ENCODE measurements around the gene HOXA2. TPM values are rescaled to one million over a fixed set of nuclear protein-coding genes. Genes with fewer than 3 reads are reported as not detected.

Gene HOXA2
- total RNA-seq, 4 donors from 2014 or later: 3.1 to 7.0 (median 5.0) TPM

GRCh38 chr7:27079234-27079975, 23.1 kb downstream of the HOXA2 start:
- Histone ChIP-seq H3K36me3 (no peaks in the 10 kb centered on the region), H3K4me1 (no peaks in the 10 kb centered on the region), H3K27ac (no peak overlapping the region), H3K27me3 (no peaks in the 10 kb centered on the region), H3K4me3 (no peak overlapping the region), H3K9me3 (no peaks in the 10 kb centered on the region)
- no peak for TF ChIP-seq POLR2AphosphoS5 (IDR thresholded peaks at IDR 0.05)
- TF ChIP-seq POLR2A (IDR thresholded peaks at IDR 0.05): no peak
- TF ChIP-seq EP300 (IDR thresholded peaks at IDR 0.05): no peak
- no peak for TF ChIP-seq CTCF (IDR thresholded peaks at IDR 0.05)
- ATAC-seq: no peak
- WGBS, 2 donors (ENCODE audit: low coverage in 1 of 2): 83 to 100% methylated on average over 1 of the region's 1 CpG

- Histone ChIP-seq H3K4me1 (no peaks in the 10 kb centered on the region), H3K36me3 (no peaks in the 10 kb centered on the region), H3K9me3 (no peaks in the 10 kb centered on the region), H3K4me3 (no peak overlapping the region), H3K27me3 (no peaks in the 10 kb centered on the region), H3K27ac (no peak overlapping the region)
- 90 to 95% methylated on average over 4 to 5 of the region's 5 CpGs for WGBS, 2 donors (ENCODE audit: low coverage in 1 of 2)
- TF ChIP-seq EP300 (IDR thresholded peaks at IDR 0.05) (no peak), POLR2A (IDR thresholded peaks at IDR 0.05) (no peak), CTCF (IDR thresholded peaks at IDR 0.05) (no peak), POLR2AphosphoS5 (IDR thresholded peaks at IDR 0.05) (no peak)
- no peak for ATAC-seq
Measured at GRCh38 chr7:27078616-27079233, 23.8 kb downstream of the HOXA2 start.

GRCh38 chr7:27073076-27073475, 29.4 kb downstream of the HOXA2 start:
- Histone ChIP-seq H3K27ac (no peak overlapping the region), H3K27me3 (no peaks in the 10 kb centered on the region), H3K9me3 (no peaks in the 10 kb centered on the region), H3K4me3 (no peak overlapping the region), H3K4me1 (no peaks in the 10 kb centered on the region), H3K36me3 (no peaks in the 10 kb centered on the region)
- ATAC-seq: no peak
- TF ChIP-seq EP300 (IDR thresholded peaks at IDR 0.05) (no peak), CTCF (IDR thresholded peaks at IDR 0.05) (no peak), POLR2A (IDR thresholded peaks at IDR 0.05) (no peak), POLR2AphosphoS5 (IDR thresholded peaks at IDR 0.05) (no peak)

DNA sequence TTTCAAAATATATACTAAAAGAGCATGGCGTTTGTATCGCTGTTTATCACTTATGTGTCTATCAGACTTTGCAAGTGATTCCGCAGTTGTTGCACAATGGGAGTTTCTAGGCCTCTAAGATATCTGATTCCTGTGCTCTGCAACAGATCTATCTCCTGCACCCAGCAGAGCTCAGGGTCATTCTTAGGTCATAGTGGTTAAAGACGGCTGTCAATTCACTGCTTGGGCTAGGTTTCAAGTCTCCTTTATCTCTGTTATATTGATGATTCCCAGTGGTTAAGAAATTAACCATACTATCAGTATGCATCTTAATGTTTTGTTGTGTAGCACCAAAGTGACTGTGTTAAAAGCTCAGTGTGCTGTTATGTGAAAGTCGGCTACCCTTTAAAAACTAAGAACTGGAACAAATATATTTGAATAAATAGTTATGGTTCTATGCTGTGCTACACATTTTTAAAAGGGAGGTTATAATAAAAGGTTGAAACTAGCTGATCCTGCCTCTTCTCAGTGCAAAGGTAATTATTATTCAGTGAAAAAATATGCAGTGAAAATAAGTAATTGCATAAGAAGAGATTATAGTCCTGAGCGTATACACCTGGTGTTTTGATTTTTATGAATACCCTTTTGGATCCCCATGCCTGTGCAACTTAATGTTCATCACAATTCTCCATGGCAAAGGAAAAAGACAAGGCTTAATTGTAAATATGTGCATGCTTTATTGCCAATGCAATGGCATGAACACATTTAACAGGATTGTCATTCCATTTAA, 30.7 kb downstream of the HOXA2 start:
- 86 to 90% methylated on average over 5 to 6 of the region's 6 CpGs for WGBS, 2 donors (ENCODE audit: low coverage in 1 of 2)
- ATAC-seq: no peak
- H3K36me3 ChIP-seq: no peaks in the 10 kb centered on the region
- H3K27me3 ChIP-seq: no peaks in the 10 kb centered on the region
- H3K4me3 ChIP-seq: no peak overlapping the region
- TF ChIP-seq CTCF (IDR thresholded peaks at IDR 0.05): no peak
- no peak for TF ChIP-seq EP300 (IDR thresholded peaks at IDR 0.05)
- no peaks in the 10 kb centered on the region for H3K4me1 ChIP-seq
- H3K27ac ChIP-seq: no peak overlapping the region
- no peaks in the 10 kb centered on the region for H3K9me3 ChIP-seq
